Fibroblast of villous mesenchyme (primary cell): Measurements from ENCODE around the gene RELA. TPM values are rescaled to one million over a fixed set of nuclear protein-coding genes. Genes with fewer than 3 reads are reported as not detected.
"Not testable (repeated sequence)": the region's sequence is repeated elsewhere in the genome, so short reads cannot be mapped to it uniquely, and the experiment has no call there.

Experiments
- DNase-seq: peaks from one replicate; pipeline ENCODE4 v3.0.0-alpha.2; 2010; ENCODE audit warnings: low read depth
- H3K4me3 ChIP-seq: 2 replicates; pipeline ENCODE4 v1.5.1; 2011; ENCODE audit warnings: low read depth, mild to moderate bottlenecking, low read length
- CTCF ChIP-seq: IDR thresholded peaks from 2 replicates; pipeline ENCODE4 v1.5.1; 2012; ENCODE audit warnings: low read depth, mild to moderate bottlenecking, low read length; ENCODE audit not compliant: insufficient read depth
- total RNA-seq: library from RNA; depleted of rRNA; stranded (reverse); fragments of >200 nt; gene quantifications from 2 replicates; pipeline ENCODE4 v1.2.3, GENCODE V29; 2012

The RELA gene
- total RNA-seq, 1 donor: 24.2 TPM

- DNase-seq: no peak
- no peak overlapping the region for H3K4me3 ChIP-seq
- no peak for TF ChIP-seq CTCF
Observed at GRCh38 chr11:65639623-65640482, 22.9 kb downstream of the RELA start.

- H3K4me3 ChIP-seq: not testable (repeated sequence)
Observed at GRCh38 chr11:65639228-65639597, 23.5 kb downstream of the RELA start.

GRCh38 chr11:65637794-65638419 is 24.8 kb downstream of the RELA start, which contains the start of gene SIPA1:
Gene SIPA1, plus strand, starts transcription at chr11:65638101. Its CDS starts 2,821 bp downstream, at chr11:65640922.
- peak; percentile 94 for DNase-seq
- peak within 1 kb of the TSS; percentile 82 for H3K4me3 ChIP-seq
- TF ChIP-seq CTCF: peak; percentile 70

More at GRCh38 chr11:65639228-65639597, 23.5 kb downstream of the RELA start:
- DNase-seq: not testable (repeated sequence)

- TF ChIP-seq CTCF: no peak
- no peak overlapping the region for H3K4me3 ChIP-seq
- no peak for DNase-seq
Observed at GRCh38 chr11:65637032-65637557, 25.6 kb downstream of the RELA start.

- TF ChIP-seq CTCF: no peak
- no peak for DNase-seq
- no peak overlapping the region for H3K4me3 ChIP-seq
Observed at GRCh38 chr11:65636108-65637031, 26.3 kb downstream of the RELA start.

GRCh38 chr11:65634905-65635731 is 27.6 kb downstream of the RELA start:
- no peak for TF ChIP-seq CTCF
- no peak overlapping the region for H3K4me3 ChIP-seq
- no peak for DNase-seq
